Right forelimb (tissue), 1 donor: ENCODE results near the gene TEX9.
"Not testable (repeated sequence)": the region's sequence is repeated elsewhere in the genome, so short reads cannot be mapped to it uniquely, and the experiment has no call there.

Experiments
- DNase-seq: peaks from one replicate; pipeline ENCODE4 v3.0.0-alpha.2; 2018

TEX9 gene

GRCh38 chr15:56367156-56367555 is 1.9 kb downstream of the TEX9 start:
- DNase-seq = no peak

GRCh38 chr15:56369234-56369633 is 4.0 kb downstream of the TEX9 start:
- no peak for DNase-seq

DNA sequence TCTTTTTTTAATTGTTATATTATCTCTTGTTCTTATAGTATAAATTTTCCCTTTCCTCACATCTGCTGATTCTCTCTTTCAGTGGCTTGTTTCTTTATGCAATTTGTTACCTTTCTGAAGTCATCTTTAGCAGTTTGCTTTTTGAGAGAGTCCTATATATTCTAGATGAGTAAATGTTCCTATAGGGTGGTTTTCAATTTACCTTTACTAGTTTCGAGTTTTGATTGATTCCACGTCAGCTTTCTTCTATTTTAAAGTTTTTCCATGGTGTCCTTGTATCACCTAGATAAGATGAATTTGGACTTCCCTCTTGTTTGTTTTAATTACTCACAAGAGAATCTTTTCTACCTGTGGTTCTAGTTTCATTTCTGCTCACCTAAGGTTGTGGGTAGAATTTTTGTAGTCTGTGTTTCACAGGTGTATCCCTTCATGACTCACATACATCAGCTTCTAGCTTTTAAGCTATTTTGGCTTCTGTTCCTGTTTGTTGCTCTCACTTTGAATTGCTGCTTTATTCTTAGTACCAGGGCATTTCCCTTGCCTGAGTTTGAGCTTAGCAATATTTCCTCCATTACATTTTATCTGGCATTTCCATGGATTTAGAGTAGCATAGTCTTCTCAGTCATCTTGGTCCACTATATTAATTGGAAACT is 6.4 kb downstream of the TEX9 start:
- DNase-seq = no peak

GRCh38 chr15:56374693-56375092 is 9.5 kb downstream of the TEX9 start:
- DNase-seq = not testable (repeated sequence)

- DNase-seq = not testable (repeated sequence)
Observed at GRCh38 chr15:56377822-56378221, 12.6 kb downstream of the TEX9 start.

GRCh38 chr15:56383010-56383409 is 17.8 kb downstream of the TEX9 start:
- no peak for DNase-seq

DNA sequence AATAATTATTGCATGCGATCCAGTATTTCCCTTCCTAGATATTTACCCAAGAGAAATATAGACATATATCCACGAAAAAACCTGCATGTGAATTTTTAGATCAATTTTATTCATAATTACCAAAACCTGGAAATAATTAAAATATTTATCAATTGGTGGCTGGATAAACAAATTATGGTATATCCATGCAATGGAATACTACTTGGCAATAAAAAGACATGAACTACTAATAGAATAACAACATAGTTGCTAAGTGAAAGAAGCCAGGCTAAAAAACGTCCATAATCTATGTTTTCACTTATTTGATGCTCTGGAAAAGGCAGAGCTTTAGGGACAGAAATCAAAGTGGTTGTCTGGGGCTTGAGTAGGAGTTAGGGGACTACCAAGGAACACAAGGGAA is 20.7 kb downstream of the TEX9 start:
- DNase-seq = no peak

GRCh38 chr15:56390739-56391267 is 25.6 kb downstream of the TEX9 start:
- no peak for DNase-seq

GRCh38 chr15:56393277-56393676 is 28.1 kb downstream of the TEX9 start:
- DNase-seq = no peak

DNA sequence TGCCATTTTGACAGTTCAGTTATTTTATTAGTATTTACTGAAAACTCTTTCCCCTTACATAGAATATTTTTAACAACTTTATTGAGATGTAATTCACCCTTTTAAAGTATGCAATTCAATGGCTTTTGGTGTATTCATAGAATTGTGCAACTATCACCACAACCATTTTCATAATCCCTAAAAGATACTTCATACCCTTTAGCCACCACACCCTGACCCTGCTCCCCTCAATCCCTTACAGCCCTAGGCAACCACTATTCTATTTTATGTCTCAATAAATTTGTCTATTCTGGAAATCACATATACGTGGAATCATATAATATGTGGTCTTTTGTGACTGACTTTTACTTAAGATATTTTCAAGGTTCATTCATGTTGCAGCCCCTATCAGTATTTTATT is 29.7 kb downstream of the TEX9 start:
- no peak for DNase-seq

GRCh38 chr15:56397325-56397724 is 32.1 kb downstream of the TEX9 start:
- not testable (repeated sequence) for DNase-seq

GRCh38 chr15:56399209-56399608 is 34.0 kb downstream of the TEX9 start:
- DNase-seq = not testable (repeated sequence)

DNA sequence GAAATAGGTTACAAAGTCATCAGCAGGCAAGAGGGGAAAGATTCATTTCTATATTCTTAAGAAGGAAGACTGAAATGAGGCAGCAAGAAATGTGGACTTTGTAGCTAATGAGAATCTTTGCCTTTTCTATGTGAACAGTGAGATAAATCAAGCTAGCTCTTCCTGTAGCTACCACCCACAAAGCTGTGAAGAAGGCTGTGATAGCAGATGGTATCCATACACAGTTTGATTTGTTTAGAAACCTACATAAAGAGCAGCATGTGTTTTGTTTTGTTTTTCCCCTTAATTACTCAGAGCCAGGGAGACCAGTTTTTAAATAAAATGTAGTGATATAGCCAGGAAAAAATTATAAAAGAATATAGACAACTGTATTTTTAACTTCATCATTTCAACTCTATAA is 45.5 kb downstream of the TEX9 start:
- no peak for DNase-seq

DNA sequence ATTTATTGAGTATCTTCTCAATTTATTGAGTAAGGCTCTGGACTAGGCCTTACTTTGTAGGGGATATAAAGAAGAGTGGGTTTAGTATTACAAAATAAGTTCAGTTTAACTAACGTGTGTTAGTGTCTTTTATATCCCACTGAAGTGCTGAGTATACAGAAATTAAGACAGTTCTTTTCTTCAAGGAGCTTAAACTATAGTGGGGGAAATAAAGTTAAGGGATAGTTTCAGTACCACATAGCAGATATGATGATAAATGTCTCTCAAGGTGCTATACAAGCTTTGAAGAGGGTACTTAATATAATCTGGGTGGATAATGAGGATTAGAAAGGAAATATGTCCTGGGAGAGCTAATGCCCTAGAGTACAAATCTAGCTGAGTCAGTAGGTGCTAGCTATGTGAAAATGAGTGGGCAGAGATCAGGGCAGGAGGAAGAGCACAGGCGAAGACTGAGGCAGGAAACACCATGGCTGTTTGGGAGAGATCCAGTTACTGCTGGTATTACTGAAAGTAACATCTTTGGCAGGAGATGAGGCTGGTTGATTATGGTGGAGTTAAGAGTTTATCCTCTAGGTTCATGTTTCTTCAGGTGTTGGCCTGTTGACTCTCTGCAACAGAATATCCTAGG is 46.0 kb downstream of the TEX9 start:
- DNase-seq = no peak

- not testable (repeated sequence) for DNase-seq
Observed at GRCh38 chr15:56413114-56413733, 48.0 kb downstream of the TEX9 start.

- DNase-seq = no peak
Observed at GRCh38 chr15:56425276-56425675, 60.0 kb downstream of the TEX9 start.

DNA sequence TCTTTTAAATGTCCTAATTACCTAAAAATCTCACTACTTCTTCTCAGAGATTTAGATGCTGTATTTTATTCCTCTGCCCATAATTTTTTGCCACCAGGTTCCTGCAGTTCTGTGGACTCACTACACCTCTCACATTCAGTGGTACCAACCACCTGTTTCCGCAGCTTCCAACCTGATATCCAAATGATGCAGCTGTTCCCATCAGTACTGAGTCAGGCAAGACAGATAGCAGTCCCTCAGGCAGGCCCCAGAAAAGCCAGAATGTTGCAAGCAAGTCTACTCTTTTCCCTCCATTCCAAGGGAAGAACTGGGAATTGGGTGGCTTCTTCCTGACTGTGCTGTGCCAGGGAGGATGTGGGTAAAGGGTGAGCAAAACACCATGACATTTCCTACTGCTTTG is 60.8 kb downstream of the TEX9 start:
- DNase-seq = no peak

DNA sequence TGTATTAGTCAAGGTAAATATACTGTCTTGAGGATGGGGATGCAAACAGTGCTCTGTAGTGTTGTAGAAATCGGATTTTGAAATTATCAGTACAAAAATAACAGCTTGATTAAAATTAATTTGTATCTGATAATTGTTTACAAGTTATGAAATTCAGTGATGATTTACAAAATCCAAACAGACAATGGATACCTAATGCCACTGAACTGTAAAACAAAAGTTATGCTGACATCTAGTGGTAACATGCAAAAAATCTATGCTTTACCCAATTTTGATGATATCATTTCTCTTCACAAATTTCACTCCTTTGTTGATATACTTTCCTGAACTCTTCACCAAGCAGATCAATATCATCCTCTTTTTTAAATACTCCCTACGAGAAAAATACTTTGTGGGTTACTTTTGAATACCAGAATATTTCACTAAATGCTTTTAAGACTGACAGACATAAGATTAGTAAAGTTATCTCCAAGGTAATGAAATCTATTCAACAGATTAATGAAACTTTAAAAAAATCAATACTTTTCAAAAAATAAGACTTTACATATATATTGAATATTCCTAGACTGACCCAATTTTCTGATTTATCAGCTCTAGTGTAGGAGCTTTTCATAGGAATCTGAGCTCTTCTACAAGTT is 63.7 kb downstream of the TEX9 start:
- no peak for DNase-seq

DNA sequence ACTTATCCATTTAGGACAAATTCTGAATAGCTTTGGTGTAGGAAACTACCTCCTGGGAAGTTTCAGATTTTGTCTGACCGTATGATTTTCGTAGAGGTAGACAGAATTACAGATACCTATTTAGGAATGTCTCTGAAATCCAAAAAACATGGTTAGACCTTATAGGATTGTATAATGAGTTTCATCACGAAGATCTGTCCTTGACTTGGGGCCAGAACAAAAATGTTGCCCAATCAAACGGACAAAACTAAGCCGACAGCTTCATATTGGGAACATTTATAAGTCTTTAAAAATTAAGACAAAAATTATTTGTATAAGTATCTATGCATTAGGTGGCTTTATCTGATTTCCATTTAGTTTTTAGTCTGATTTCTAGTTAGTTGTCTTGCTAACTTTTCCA is 67.1 kb downstream of the TEX9 start:
- DNase-seq = no peak

DNA sequence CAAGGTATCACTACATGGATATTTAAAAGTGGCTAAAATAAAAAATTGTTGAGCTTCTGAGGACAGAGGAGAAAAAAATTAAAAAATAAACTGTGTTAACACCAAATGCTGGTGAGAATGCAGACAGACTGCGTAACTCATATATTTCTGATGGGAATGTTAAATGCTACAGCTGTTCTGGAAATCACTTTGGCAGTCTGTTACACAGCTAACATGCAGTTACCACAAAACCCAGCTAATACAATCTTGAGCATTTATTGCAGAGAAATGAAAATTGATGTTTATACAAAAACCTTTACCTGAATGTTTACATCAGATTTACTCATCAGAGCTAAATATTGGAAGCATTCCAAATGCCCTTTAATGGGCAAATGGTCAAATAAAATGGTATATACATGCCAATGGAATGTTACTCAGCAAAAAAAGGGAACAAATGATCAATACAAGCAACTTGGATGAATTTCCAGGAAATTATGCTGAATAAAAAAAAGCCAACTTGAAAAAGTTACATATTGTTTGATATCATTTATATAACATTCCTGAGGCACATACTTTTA is 75.1 kb downstream of the TEX9 start:
- no peak for DNase-seq

- no peak for DNase-seq
Observed at GRCh38 chr15:56442354-56442753, 77.1 kb downstream of the TEX9 start.

DNA sequence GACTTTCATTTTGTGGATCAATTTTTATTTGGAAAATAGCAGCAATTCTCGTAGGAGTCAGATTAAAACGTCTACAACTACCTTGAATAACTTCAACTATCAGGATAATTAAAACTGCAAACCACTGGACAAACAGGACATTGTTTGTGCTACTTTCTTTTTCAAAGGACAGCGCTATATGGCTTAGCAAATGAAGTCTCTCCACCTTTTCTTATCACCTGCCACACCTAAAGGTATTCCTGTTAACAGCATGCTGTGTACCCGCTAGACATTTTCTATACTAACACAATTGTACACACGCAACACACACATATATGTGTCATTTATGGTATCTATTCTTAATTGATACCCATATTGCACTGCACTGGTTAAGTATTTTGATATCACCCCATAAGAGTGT is 80.5 kb downstream of the TEX9 start:
- no peak for DNase-seq

DNA sequence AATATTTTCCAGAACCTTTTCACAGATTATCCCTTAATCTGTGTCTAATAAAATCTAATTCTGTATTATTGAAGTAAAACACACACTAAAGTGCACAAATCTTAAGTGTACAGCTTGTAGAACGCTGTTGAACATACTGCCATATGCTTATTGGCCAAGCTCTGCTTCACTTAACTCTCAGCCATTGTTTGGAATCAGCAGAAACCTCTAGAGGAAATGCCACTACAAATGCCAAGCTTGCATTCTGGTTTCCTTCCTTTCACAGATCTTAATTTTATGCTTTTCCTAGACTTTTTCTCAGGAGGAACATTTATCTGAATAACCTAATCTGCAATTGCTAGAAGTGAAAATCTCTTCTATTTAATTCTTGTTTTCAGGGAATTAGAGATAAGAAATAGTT is 89.6 kb downstream of the TEX9 start:
- DNase-seq = no peak
